OCI-LY1 (cell line): ENCODE results near the gene PPM1E.

Experiments used
- H2AFZ ChIP-seq: fragments of 200-600 bp; sonication (generic), shearing (Covaris generic); 2 replicates; pipeline ENCODE4 v1.6.0; 2014; ENCODE audit warnings: antibody characterized with exemption, mild to moderate bottlenecking, low read length
- H3F3A ChIP-seq: fragments of 200-600 bp; sonication (generic), shearing (Covaris generic); 2 replicates; pipeline ENCODE4 v1.6.0; 2014; ENCODE audit warnings: mild to moderate bottlenecking, antibody characterized with exemption, low read length, moderate library complexity; ENCODE audit not compliant: insufficient read depth
- H3K27ac ChIP-seq: fragments of 200-600 bp; sonication (generic); 2 replicates; pipeline ENCODE4 v1.5.1; 2014; ENCODE audit warnings: low read length, mixed run types, mild to moderate bottlenecking, low read depth; ENCODE audit not compliant: poor library complexity, severe bottlenecking
- H3K27me3 ChIP-seq: fragments of 200-600 bp; sonication (generic); 2 replicates; pipeline ENCODE4 v1.6.0; 2014; ENCODE audit warnings: antibody characterized with exemption, mild to moderate bottlenecking, low read length, moderate library complexity; ENCODE audit not compliant: insufficient read depth
- H3K36me3 ChIP-seq: fragments of 200-600 bp; sonication (generic); 2 replicates; pipeline ENCODE4 v1.6.1; 2014; ENCODE audit warnings: mild to moderate bottlenecking, antibody characterized with exemption, low read length, moderate library complexity, mixed read lengths; ENCODE audit not compliant: insufficient read depth
- H3K4me1 ChIP-seq: fragments of 200-600 bp; sonication (generic); 2 replicates; pipeline ENCODE4 v1.5.1; 2014; ENCODE audit warnings: mild to moderate bottlenecking, low read length, moderate library complexity; ENCODE audit not compliant: insufficient read depth, severe bottlenecking
- H3K4me2 ChIP-seq: fragments of 200-600 bp; sonication (generic), shearing (Covaris generic); 2 replicates; pipeline ENCODE4 v1.6.1; 2014; ENCODE audit warnings: low read length
- H3K4me3 ChIP-seq: fragments of 200-600 bp; sonication (generic); 2 replicates; pipeline ENCODE4 v1.5.1; 2014; ENCODE audit warnings: low read length, low read depth, mild to moderate bottlenecking, mixed read lengths; ENCODE audit not compliant: poor library complexity, severe bottlenecking
- H3K79me2 ChIP-seq: fragments of 200-600 bp; shearing (Covaris generic); 2 replicates; pipeline ENCODE4 v1.6.1; 2016; ENCODE audit warnings: mixed run types, low read length, mixed read lengths; ENCODE audit not compliant: insufficient read depth
- H3K9ac ChIP-seq: fragments of 200-600 bp; sonication (generic), shearing (Covaris generic); 2 replicates; pipeline ENCODE4 v1.6.1; 2014; ENCODE audit warnings: mild to moderate bottlenecking, low read length, mixed read lengths
- H3K9me2 ChIP-seq: fragments of 200-600 bp; sonication (generic), shearing (Covaris generic); 2 replicates; pipeline ENCODE4 v1.6.1; 2014; ENCODE audit warnings: low read depth, mild to moderate bottlenecking, low read length, mixed read lengths
- H3K9me3 ChIP-seq: fragments of 200-600 bp; shearing (Covaris generic); 2 replicates; pipeline ENCODE4 v1.6.1; 2014; ENCODE audit warnings: low read length, mixed read lengths
- H4K20me1 ChIP-seq: fragments of 200-600 bp; sonication (generic), shearing (Covaris generic); 2 replicates; pipeline ENCODE4 v1.6.0; 2016; ENCODE audit warnings: mild to moderate bottlenecking, low read length; ENCODE audit not compliant: insufficient read depth
- EZH2 ChIP-seq: fragments of 200-600 bp; sonication (generic), shearing (Covaris generic); IDR thresholded peaks from 2 replicates; pipeline ENCODE4 v1.8.0; 2017; ENCODE audit warnings: borderline replicate concordance, mixed run types, mild to moderate bottlenecking, antibody characterized with exemption, low read length, moderate library complexity, mixed read lengths
- TF ChIP-seq, protein P1 (sequence below): fragments of 200-600 bp; sonication (generic), shearing (Covaris generic); IDR thresholded peaks from 2 replicates; pipeline ENCODE4 v1.5.1; 2017; ENCODE audit warnings: mild to moderate bottlenecking, antibody characterized with exemption, low read length, moderate library complexity, mixed read lengths

PPM1E gene

DNA sequence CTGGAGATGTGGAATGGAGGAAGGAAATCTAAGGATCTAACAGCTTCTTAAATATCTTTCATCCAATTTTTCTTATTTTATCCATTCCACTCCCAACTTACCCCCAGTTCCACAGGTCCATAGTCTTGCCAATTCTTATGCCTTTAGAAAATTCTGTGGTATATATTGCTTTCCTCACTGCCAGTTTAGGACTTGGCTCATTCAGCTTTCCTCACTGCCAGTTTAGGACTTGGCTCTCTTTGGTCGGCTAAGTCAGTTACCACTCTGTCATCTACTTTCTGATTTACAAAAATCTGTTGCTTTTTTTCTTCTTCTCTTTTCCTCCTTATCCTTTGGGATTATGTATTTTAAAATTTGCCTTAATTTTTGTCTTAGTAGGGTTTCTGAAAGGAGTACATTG lies 128.5 kb downstream of the PPM1E start:
- Histone ChIP-seq H2AFZ (no peak overlapping the region), H4K20me1 (no peaks in the 10 kb centered on the region), H3K9me3 (no peaks in the 10 kb centered on the region), H3K4me1 (no peaks in the 10 kb centered on the region), H3F3A (no peaks in the 10 kb centered on the region), H3K9ac (no peak overlapping the region), H3K36me3 (no peaks in the 10 kb centered on the region), H3K27me3 (no peaks in the 10 kb centered on the region), H3K4me3 (no peak overlapping the region), H3K9me2 (no peaks in the 10 kb centered on the region), H3K4me2 (no peak overlapping the region), H3K79me2 (no peaks in the 10 kb centered on the region), H3K27ac (no peak overlapping the region)
- TF ChIP-seq EZH2 = no peak
- TF ChIP-seq, protein P1, sequence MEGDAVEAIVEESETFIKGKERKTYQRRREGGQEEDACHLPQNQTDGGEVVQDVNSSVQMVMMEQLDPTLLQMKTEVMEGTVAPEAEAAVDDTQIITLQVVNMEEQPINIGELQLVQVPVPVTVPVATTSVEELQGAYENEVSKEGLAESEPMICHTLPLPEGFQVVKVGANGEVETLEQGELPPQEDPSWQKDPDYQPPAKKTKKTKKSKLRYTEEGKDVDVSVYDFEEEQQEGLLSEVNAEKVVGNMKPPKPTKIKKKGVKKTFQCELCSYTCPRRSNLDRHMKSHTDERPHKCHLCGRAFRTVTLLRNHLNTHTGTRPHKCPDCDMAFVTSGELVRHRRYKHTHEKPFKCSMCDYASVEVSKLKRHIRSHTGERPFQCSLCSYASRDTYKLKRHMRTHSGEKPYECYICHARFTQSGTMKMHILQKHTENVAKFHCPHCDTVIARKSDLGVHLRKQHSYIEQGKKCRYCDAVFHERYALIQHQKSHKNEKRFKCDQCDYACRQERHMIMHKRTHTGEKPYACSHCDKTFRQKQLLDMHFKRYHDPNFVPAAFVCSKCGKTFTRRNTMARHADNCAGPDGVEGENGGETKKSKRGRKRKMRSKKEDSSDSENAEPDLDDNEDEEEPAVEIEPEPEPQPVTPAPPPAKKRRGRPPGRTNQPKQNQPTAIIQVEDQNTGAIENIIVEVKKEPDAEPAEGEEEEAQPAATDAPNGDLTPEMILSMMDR = no peak

DNA sequence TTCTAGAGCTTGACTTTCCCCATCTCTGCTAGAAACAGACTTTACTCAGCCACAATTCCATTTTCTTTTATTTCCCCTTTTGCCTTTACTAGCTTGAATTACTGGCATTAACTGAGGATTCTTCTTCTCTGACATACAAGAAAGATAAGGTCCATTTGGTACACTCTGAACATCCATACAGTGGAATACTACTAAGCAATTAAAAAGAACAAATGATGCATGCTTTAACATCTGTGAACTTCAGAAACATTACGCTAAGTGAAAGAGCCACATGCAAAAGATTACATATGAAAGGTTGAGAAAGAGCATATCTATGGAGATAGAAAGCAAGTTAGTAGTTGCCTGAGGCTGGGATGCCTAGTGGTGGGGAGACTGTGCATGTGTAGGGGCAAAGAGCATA lies 130.9 kb downstream of the PPM1E start:
- no peaks in the 10 kb centered on the region for H3F3A ChIP-seq
- no peaks in the 10 kb centered on the region for H3K4me1 ChIP-seq
- H3K4me3 ChIP-seq = no peak overlapping the region
- no peaks in the 10 kb centered on the region for H3K9me2 ChIP-seq
- H3K27me3 ChIP-seq = 0 out of 2 replicates have a peak, but pooled peaks cover 8% of the 10 kb centered on the region
- 0 out of 2 replicates have a peak, but pooled peaks cover 2% of the 10 kb centered on the region for H3K9me3 ChIP-seq
- no peak overlapping the region for H3K4me2 ChIP-seq
- no peaks in the 10 kb centered on the region for H3K79me2 ChIP-seq
- no peaks in the 10 kb centered on the region for H3K36me3 ChIP-seq
- H4K20me1 ChIP-seq = no peaks in the 10 kb centered on the region
- no peak overlapping the region for H3K9ac ChIP-seq
- no peak for TF ChIP-seq EZH2
- TF ChIP-seq, protein P1 = no peak
- no peak overlapping the region for H2AFZ ChIP-seq
- no peak overlapping the region for H3K27ac ChIP-seq

DNA sequence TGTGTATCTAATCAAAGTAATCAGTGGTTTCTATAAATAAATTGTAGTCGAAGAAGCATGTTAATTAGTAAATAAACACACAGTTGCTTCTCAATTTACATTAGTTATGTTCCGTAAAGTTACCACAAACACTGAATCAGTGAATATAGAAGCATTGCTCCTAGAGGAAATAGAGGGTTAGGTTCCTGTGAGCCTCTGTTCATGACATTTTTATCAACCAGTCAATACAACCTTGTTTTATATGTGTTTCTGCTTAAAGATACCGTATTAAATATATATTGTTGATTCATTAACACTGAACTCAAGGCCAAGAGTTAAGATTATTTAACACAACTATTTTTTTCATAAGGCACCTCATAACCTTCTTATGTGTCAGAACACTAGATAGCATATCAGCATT lies 134.3 kb downstream of the PPM1E start:
- Histone ChIP-seq H3K4me3 (no peak overlapping the region), H3K27me3 (0 out of 2 replicates have a peak, but pooled peaks cover 8% of the 10 kb centered on the region), H4K20me1 (no peaks in the 10 kb centered on the region), H3K9me2 (no peaks in the 10 kb centered on the region), H3K4me2 (no peak overlapping the region), H3K9ac (no peak overlapping the region), H3K9me3 (0 out of 2 replicates have a peak, but pooled peaks cover 2% of the 10 kb centered on the region), H3K4me1 (no peaks in the 10 kb centered on the region), H3K79me2 (no peaks in the 10 kb centered on the region), H2AFZ (no peak overlapping the region), H3F3A (no peaks in the 10 kb centered on the region), H3K36me3 (no peaks in the 10 kb centered on the region), H3K27ac (no peak overlapping the region)
- TF ChIP-seq EZH2 = no peak
- TF ChIP-seq, protein P1 = no peak
